Anterior cingulate cortex (tissue), 58 donors: ENCODE measurements around the gene PPP4R1.
"Not testable (repeated sequence)": the region's sequence is repeated elsewhere in the genome, so short reads cannot be mapped to it uniquely, and the experiment has no call there.

Experiments used
- DNase-seq, 58 donors: peaks; one replicate each; lab custom pipeline; 2025; lab: John Stamatoyannopoulos, UW

PPP4R1 gene

GRCh38 chr18:9614401-9615279 lies at the start of gene PPP4R1:
PPP4R1 (minus strand) TSS chr18:9614559; CDS start chr18:9614484, 75 bp downstream.
- peak in 56 of 58 donors; percentile 9 to 80 (median 65) for DNase-seq

GRCh38 chr18:9663377-9663776 lies 49.0 kb upstream of the PPP4R1 start:
- no peak for DNase-seq

GRCh38 chr18:9661564-9661963 lies 47.2 kb upstream of the PPP4R1 start:
- no peak for DNase-seq

- DNase-seq = no peak
These were observed 45.4 kb upstream of the PPP4R1 start for GRCh38 chr18:9659499-9660375.

- DNase-seq = no peak
These were observed 43.8 kb upstream of the PPP4R1 start for GRCh38 chr18:9658087-9658641.

GRCh38 chr18:9655232-9655767 lies 40.9 kb upstream of the PPP4R1 start:
- no peak for DNase-seq

GRCh38 chr18:9653390-9653789 lies 39.0 kb upstream of the PPP4R1 start:
- peak in 47 of 58 donors; percentile 4 to 84 (median 55) for DNase-seq

GRCh38 chr18:9649164-9649540 lies 34.8 kb upstream of the PPP4R1 start:
- no peak for DNase-seq

- no peak for DNase-seq
These were observed 34.2 kb upstream of the PPP4R1 start for GRCh38 chr18:9648431-9649163.

GRCh38 chr18:9647496-9648323 lies 33.4 kb upstream of the PPP4R1 start:
- DNase-seq = no peak

- no peak for DNase-seq
These were observed 29.2 kb upstream of the PPP4R1 start for GRCh38 chr18:9643549-9643948.

- DNase-seq = no peak
These were observed 28.6 kb upstream of the PPP4R1 start for GRCh38 chr18:9642799-9643462.

- not testable (repeated sequence) for DNase-seq
These were observed 26.7 kb upstream of the PPP4R1 start for GRCh38 chr18:9641081-9641480.

- no peak for DNase-seq
These were observed 24.5 kb upstream of the PPP4R1 start for GRCh38 chr18:9638886-9639285.

- DNase-seq = no peak
These were observed 22.8 kb upstream of the PPP4R1 start for GRCh38 chr18:9637036-9637767.

GRCh38 chr18:9634856-9635255 lies 20.5 kb upstream of the PPP4R1 start:
- no peak for DNase-seq

GRCh38 chr18:9631814-9632496 lies 17.6 kb upstream of the PPP4R1 start:
- no peak for DNase-seq
